ENCODE data around the gene PEX12.

The PEX12 gene

DNA sequence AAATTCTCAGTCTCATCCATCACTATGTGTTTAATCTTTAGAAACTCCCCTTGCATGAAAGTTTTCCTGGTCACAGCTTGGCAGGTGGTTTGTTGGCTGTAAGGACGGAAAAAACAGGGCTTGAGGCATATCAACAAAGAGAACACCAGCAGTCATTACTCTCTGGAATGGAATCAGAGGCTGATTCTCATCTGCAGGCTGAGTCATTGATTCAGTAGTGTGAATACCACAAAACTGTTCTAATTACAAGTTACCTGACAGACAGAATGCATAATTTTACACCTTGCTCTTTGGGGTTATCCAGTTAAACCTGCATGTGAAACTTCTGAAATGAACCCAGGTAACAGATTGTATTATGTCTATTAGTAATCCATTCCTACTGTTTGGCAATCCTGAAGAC is 29.4 kb downstream of the PEX12 start:
- no peak for DNase-seq (ENCODE audit: low read depth)
- TF ChIP-seq, protein P1, sequence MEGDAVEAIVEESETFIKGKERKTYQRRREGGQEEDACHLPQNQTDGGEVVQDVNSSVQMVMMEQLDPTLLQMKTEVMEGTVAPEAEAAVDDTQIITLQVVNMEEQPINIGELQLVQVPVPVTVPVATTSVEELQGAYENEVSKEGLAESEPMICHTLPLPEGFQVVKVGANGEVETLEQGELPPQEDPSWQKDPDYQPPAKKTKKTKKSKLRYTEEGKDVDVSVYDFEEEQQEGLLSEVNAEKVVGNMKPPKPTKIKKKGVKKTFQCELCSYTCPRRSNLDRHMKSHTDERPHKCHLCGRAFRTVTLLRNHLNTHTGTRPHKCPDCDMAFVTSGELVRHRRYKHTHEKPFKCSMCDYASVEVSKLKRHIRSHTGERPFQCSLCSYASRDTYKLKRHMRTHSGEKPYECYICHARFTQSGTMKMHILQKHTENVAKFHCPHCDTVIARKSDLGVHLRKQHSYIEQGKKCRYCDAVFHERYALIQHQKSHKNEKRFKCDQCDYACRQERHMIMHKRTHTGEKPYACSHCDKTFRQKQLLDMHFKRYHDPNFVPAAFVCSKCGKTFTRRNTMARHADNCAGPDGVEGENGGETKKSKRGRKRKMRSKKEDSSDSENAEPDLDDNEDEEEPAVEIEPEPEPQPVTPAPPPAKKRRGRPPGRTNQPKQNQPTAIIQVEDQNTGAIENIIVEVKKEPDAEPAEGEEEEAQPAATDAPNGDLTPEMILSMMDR (conservative IDR thresholded peaks at IDR 0.05; ENCODE audit: control insufficient read depth, insufficient read depth, low read depth, low read length): no peak
- no peak overlapping the region for H3K4me3 ChIP-seq (ENCODE audit: control insufficient read depth, low read depth, low read length)

DNA sequence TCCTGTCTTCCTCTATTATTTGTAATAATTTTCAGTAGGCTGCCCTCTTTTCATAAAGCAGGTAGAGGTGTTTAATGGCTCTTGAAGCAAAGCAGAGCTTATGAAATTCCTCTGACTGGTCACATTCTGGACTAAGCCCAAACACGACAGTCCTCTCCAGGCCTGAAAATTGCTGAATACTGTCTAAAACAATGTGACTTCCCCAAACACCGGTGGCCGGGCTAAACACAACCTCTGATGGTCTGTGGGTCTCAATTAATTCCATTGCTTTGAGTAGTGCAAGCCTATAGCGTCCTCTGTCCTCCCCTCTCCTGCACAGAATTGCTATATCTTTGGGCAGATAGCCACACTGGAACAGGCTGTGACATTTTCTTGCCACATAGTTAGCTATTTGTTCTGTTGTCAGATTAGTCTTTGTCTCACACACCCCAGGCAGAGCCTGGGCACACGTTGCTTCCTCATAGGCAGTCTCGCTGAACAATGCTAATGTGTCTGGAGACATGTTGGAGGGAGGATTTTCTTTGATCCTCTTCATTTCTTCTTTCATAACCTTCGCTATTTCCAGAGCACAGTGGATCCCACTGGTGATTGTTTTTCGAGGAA is 30.1 kb downstream of the PEX12 start:
- no peak for DNase-seq (ENCODE audit: low read depth)
- no peak overlapping the region for H3K4me3 ChIP-seq (ENCODE audit: control insufficient read depth, low read depth, low read length)
- TF ChIP-seq, protein P1 (conservative IDR thresholded peaks at IDR 0.05; ENCODE audit: control insufficient read depth, insufficient read depth, low read depth, low read length): no peak

DNA sequence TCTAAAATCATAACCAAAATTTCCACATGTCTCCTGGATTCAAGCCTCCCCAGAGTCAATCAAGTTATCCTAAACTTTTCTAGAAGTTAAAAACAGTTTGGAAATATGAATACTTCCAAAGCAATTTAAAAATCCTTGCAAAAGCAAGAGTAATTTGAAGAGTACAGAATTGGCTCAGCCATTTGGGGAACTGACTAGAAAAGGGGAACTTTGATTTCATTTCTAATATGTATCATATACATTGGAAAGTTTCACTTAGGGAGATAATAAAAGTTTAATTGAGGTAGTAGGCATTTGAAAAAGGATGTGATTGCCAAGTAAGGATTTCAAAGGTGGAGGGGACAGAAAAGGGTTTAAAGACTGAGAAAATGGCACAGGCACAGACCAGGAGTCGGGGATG is 31.9 kb downstream of the PEX12 start:
- H3K4me3 ChIP-seq (ENCODE audit: control insufficient read depth, low read depth, low read length): no peak overlapping the region
- TF ChIP-seq, protein P1 (conservative IDR thresholded peaks at IDR 0.05; ENCODE audit: control insufficient read depth, insufficient read depth, low read depth, low read length): no peak
- DNase-seq (ENCODE audit: low read depth): no peak

DNA sequence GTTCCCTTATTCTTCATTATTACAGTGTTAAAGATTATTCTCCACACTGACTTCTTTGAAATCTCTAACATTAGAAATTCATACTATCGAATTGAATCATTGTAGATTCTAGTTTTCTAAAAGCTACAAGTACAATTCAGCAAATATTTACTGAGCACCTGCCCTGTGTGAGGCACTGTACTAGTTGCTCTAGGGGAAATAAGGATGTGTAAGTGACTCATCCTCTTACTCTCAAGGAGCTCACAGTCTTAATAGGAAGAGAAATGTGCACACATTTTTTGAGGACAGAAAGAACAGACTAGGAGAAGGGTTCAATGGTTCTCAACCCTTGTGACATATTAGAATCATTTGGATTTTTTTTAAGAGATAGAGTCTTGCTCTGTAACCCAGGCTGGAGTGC is 33.2 kb downstream of the PEX12 start:
- TF ChIP-seq, protein P1 (conservative IDR thresholded peaks at IDR 0.05; ENCODE audit: control insufficient read depth, insufficient read depth, low read depth, low read length): no peak
- no peak overlapping the region for H3K4me3 ChIP-seq (ENCODE audit: control insufficient read depth, low read depth, low read length)
- DNase-seq (ENCODE audit: low read depth): no peak

DNA sequence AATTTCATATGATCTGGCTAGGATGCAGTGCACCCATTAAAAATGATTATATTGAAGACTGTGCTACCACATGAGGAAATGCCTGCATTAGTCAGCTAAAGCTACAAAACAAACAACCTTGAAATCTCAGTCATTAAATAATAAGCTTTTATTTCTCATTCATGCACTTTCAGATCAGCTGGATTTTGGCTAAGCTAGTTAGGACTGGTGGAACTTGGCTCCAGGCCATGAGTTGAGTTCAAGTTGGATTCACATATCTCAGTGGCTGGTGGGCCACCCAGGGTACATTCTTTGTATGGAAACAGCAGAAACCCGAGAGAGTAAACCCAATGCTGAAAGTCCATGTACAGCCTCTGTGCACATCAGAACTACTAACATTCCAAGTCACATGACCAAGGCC is 34.5 kb downstream of the PEX12 start:
- TF ChIP-seq, protein P1 (conservative IDR thresholded peaks at IDR 0.05; ENCODE audit: control insufficient read depth, insufficient read depth, low read depth, low read length): no peak
- no peak overlapping the region for H3K4me3 ChIP-seq (ENCODE audit: control insufficient read depth, low read depth, low read length)
- DNase-seq (ENCODE audit: low read depth): no peak

DNA sequence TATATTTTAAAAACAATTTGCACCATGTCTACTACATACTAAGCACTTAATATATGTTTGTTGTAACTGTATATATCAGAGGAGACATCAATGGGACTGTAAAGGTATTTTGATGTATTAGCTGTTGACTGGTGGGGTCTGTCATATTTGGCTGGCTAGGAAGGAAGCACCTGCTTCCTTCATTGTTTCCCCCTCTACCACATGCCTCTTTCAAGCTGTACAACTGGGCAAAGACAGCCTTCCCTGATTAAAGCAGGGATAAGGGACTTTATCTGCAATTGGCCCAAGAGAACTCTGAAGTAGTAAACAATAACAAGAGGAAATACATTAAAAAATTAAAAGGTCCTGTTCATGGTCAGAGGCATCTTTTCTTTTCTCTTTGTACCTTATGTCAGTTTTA is 35.4 kb downstream of the PEX12 start:
- TF ChIP-seq, protein P1 (conservative IDR thresholded peaks at IDR 0.05; ENCODE audit: control insufficient read depth, insufficient read depth, low read depth, low read length): no peak
- H3K4me3 ChIP-seq (ENCODE audit: control insufficient read depth, low read depth, low read length): no peak overlapping the region
- no peak for DNase-seq (ENCODE audit: low read depth)

DNA sequence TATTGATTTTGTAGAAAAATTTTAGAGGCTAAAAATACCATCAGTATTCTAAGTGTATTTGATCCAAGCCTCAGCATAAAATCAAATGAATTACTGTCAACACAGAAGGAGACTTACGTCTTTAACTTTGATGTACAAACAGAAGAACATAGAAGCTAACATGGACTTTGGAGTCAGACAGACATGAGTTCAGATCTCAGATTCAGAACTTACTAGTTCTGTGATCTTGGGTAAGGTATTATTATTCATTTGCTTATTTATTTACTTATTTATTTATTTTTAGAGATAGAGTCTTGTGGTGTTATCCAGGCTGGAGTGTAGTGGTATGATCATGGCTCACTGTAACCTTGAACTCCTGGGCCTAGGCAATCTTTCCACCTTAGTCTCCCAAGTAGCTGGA is 36.9 kb downstream of the PEX12 start:
- no peak for DNase-seq (ENCODE audit: low read depth)
- TF ChIP-seq, protein P1 (conservative IDR thresholded peaks at IDR 0.05; ENCODE audit: control insufficient read depth, insufficient read depth, low read depth, low read length): no peak
- H3K4me3 ChIP-seq (ENCODE audit: control insufficient read depth, low read depth, low read length): no peak overlapping the region
